Endothelial cell of umbilical vein (primary cell): ENCODE data around the gene ABL1. TPM values are rescaled to one million over a fixed set of nuclear protein-coding genes. Genes with fewer than 3 reads are reported as not detected.

Source experiments
- BruUV-seq: library from RNA; stranded (reverse); fragments of 400-500 nt; replicated peaks from 2 replicates; lab custom pipeline; 2021; lab: Mats Ljungman, UMichigan
- CTCF ChIA-PET: fragments of 300-600, 350-600 bp; sonication (Branson Sonifier 250); formaldehyde crosslinking; loops from one replicate; lab custom pipeline; 2021; ENCODE audit warnings: antibody characterized with exemption, inconsistent platforms; lab: Charles Lee
- POLR2A ChIA-PET: fragments of 300-600, 350-600 bp; sonication (Branson Sonifier 250); formaldehyde crosslinking; loops from one replicate; lab custom pipeline; 2021; ENCODE audit warnings: antibody characterized with exemption, inconsistent platforms; lab: Charles Lee
- DNase-seq: peaks from one replicate; pipeline ENCODE4 v3.0.0-alpha.2; 2011; ENCODE audit warnings: low read depth, low spot score
- FAIRE-seq: peaks from 2 replicates; lab custom pipeline; 2011; peaks lifted over from hg19 to GRCh38; lab: Jason Lieb, UNC
- H2AFZ ChIP-seq: 2 replicates; pipeline ENCODE4 v1.6.0; 2012; ENCODE audit warnings: low read depth, low read length, control low read depth, inconsistent platforms
- H3K27ac ChIP-seq: 2 replicates; pipeline ENCODE4 v1.5.1; 2011; ENCODE audit warnings: low read depth, mild to moderate bottlenecking, control low read depth, low read length, moderate library complexity; ENCODE audit not compliant: insufficient read depth
- H3K27me3 ChIP-seq, 2 experiments: 2 replicates each; pipeline versions ENCODE4 v1.6.0 to v1.6.1; 2011; ENCODE audit warnings: low read length in 2 of 2, mixed read lengths in 1 of 2; ENCODE audit not compliant: control insufficient read depth in 2 of 2, insufficient read depth in 2 of 2
- H3K36me3 ChIP-seq, 2 experiments: 2 replicates in 1 of 2; 3 replicates in 1 of 2; pipeline ENCODE4 v1.5.1; 2011; ENCODE audit warnings: low read length in 2 of 2, mild to moderate bottlenecking in 1 of 2, moderate library complexity in 1 of 2; ENCODE audit not compliant: control insufficient read depth in 2 of 2, insufficient read depth in 2 of 2; ENCODE audit errors: extremely low read depth in 1 of 2
- H3K4me1 ChIP-seq: 3 replicates; pipeline ENCODE4 v1.5.1; 2011; ENCODE audit warnings: mild to moderate bottlenecking, low read length; ENCODE audit not compliant: control insufficient read depth, insufficient read depth; ENCODE audit errors: extremely low read depth
- H3K4me2 ChIP-seq: 2 replicates; pipeline ENCODE4 v1.6.1; 2011; ENCODE audit warnings: low read length, control low read depth, mixed read lengths; ENCODE audit not compliant: insufficient read depth
- H3K4me3 ChIP-seq, 3 experiments: fragments of 200-600 bp in 1 of 3; sonication (generic), shearing (Covaris generic) in 1 of 3; replicated peaks in 1 of 3; 2 replicates each; pipeline ENCODE4 v1.5.1; 2011 to 2016; ENCODE audit warnings: control low read depth in 3 of 3, low read length in 3 of 3, mild to moderate bottlenecking in 2 of 3, inconsistent platforms in 1 of 3, low read depth in 1 of 3, moderate library complexity in 1 of 3; ENCODE audit not compliant: insufficient read depth in 1 of 3
- H3K79me2 ChIP-seq: 2 replicates; pipeline ENCODE4 v1.6.0; 2012; ENCODE audit warnings: low read length, inconsistent platforms; ENCODE audit not compliant: control insufficient read depth, insufficient read depth
- H3K9ac ChIP-seq: replicated peaks from 2 replicates; pipeline ENCODE3; 2011; ENCODE audit warnings: low read length, control low read depth; ENCODE audit not compliant: insufficient read depth; ENCODE audit errors: extremely low read depth
- H3K9me1 ChIP-seq: replicated peaks from 3 replicates; pipeline ENCODE4 v1.6.0; 2011; ENCODE audit warnings: mild to moderate bottlenecking, low read length; ENCODE audit not compliant: control insufficient read depth, insufficient read depth; ENCODE audit errors: extremely low read depth
- H3K9me3 ChIP-seq: replicated peaks from 2 replicates; pipeline ENCODE4 v1.5.1; 2012; ENCODE audit warnings: low read length, inconsistent platforms; ENCODE audit not compliant: control insufficient read depth, insufficient read depth
- H4K20me1 ChIP-seq: replicated peaks from 2 replicates; pipeline ENCODE3; 2011; ENCODE audit warnings: mild to moderate bottlenecking, low read length; ENCODE audit not compliant: control insufficient read depth, insufficient read depth; ENCODE audit errors: extremely low read depth
- CTCF ChIP-seq, 2 donors: IDR thresholded peaks; 1 replicate in 1 of 2; 2 replicates in 1 of 2; pipeline ENCODE4 v1.5.1; 2011; ENCODE audit warnings: low read length in 2 of 2, mild to moderate bottlenecking in 2 of 2, moderate library complexity in 2 of 2, control low read depth in 1 of 2, inconsistent platforms in 1 of 2, low read depth in 1 of 2; ENCODE audit not compliant: insufficient read depth in 1 of 2; ENCODE audit errors: extremely low read depth in 1 of 2
- EZH2 ChIP-seq: IDR thresholded peaks from 2 replicates; pipeline ENCODE4 v1.6.1; 2012; ENCODE audit warnings: borderline replicate concordance, low read depth, mild to moderate bottlenecking, moderate library complexity, low read length, inconsistent platforms; ENCODE audit not compliant: severe bottlenecking
- GATA2 ChIP-seq: IDR thresholded peaks from 2 replicates; pipeline ENCODE4 v1.7.0; 2011; ENCODE audit warnings: low read depth, mild to moderate bottlenecking, moderate library complexity, mixed read lengths, low read length; ENCODE audit not compliant: insufficient read length, insufficient read depth
- MAX ChIP-seq: IDR thresholded peaks from 2 replicates; pipeline ENCODE4 v1.6.1; 2011; ENCODE audit not compliant: insufficient read depth, insufficient read length
- MYC ChIP-seq: IDR thresholded peaks from one replicate; pipeline ENCODE4 v1.6.1; 2011; ENCODE audit warnings: mild to moderate bottlenecking, low read depth, low read length
- POLR2AphosphoS5 ChIP-seq: IDR thresholded peaks from 2 replicates; pipeline ENCODE4 v1.6.1; 2012; ENCODE audit warnings: low read depth, mild to moderate bottlenecking, control low read depth, low read length, moderate library complexity; ENCODE audit not compliant: insufficient read depth
- dilution Hi-C: fragments of 300-500 bp; cut with MboI; formaldehyde crosslinking; loops from one replicate; pipeline ENCODE4 v1.15.0; 2019; ENCODE audit warnings: low sequenced_read_pairs; ENCODE audit not compliant: extremely low pct_ligation_motif_present
- intact Hi-C: fragments of 100-400 bp; cut with micrococcal nuclease; formaldehyde crosslinking; loops from one replicate; pipeline ENCODE4 v1.10.0; 2022
- polyA plus RNA-seq, 4 experiments: library from polyadenylated mRNA; depleted of rRNA in 3 of 4; stranded (reverse) in 3 of 4; unstranded in 1 of 4; fragments of >200 nt; gene quantifications; 2 replicates each; pipeline versions ENCODE4 v1.2.1 to v1.2.3, GENCODE V29; 2011 to 2012; ENCODE audit warnings: missing spikeins in 1 of 4
- total RNA-seq: library from RNA; stranded (reverse); gene quantifications from 2 replicates; pipeline ENCODE4 v1.2.3, GENCODE V29; 2021

ABL1 gene
- total and polyA plus RNA-seq, 2 donors (not counting 3 experiments of a cell fraction or from before 2014, with no cell fraction given) = 32.1 to 87.1 TPM

- no peak for TF ChIP-seq CTCF (IDR thresholded peaks at IDR 0.05; ENCODE audit: extremely low read depth in 1 of 2, insufficient read depth in 1 of 2, low read depth in 1 of 2, low read length in 2 of 2)
- TF ChIP-seq MAX = no peak
- no peak for TF ChIP-seq POLR2AphosphoS5
- TF ChIP-seq MYC = no peak
- no peak for TF ChIP-seq GATA2
- no peak for TF ChIP-seq EZH2
- H4K20me1 ChIP-seq = no peaks in the 10 kb centered on the region
- no peak overlapping the region for H3K9ac ChIP-seq
- peaks cover 2% of the 10 kb centered on the region for H3K9me3 ChIP-seq
- H3K27me3 ChIP-seq = no peaks in the 10 kb centered on the region
- FAIRE-seq = no peak
- H2AFZ ChIP-seq = no peak overlapping the region
- no peaks in the 10 kb centered on the region for H3K9me1 ChIP-seq
- intact Hi-C loops (no loop called here), dilution Hi-C loops (no loop called here)
- DNase-seq = no peak
- ChIA-PET CTCF (no interaction called here), POLR2A (interaction anchor here (0.5 kb wide), 1 partner anchor 218 kb away, joined by 6 read pairs; no protein-coding TSS in a partner anchor)
- H3K4me1 ChIP-seq = peaks cover 14% of the 10 kb centered on the region
- H3K27ac ChIP-seq = no peak overlapping the region
- no peak overlapping the region for H3K4me2 ChIP-seq
- H3K79me2 ChIP-seq = peaks cover 23% of the 10 kb centered on the region
- no peak overlapping the region for H3K4me3 ChIP-seq
- no peaks in the 10 kb centered on the region for H3K36me3 ChIP-seq
- no TSS peak for BruUV-seq
Observed at GRCh38 chr9:130789747-130790672, 45.0 kb upstream of the ABL1 start.
